Pancreas (tissue), 10 donors: ENCODE results near the gene COQ8B. TPM values are rescaled to one million over a fixed set of nuclear protein-coding genes. Genes with fewer than 3 reads are reported as not detected.

Experiments
- ATAC-seq, 4 donors: fragments of 200-7000 bp; cut with Tn5 transposase; one replicate each; pipeline versions ENCODE4 v1.8.0 to v1.9.1; 2020; ENCODE audit warnings: mild to moderate bottlenecking in 4 of 4, moderate library complexity in 4 of 4
- DNase-seq, 6 donors: peaks; one replicate each; pipeline ENCODE4 v3.0.0-alpha.2; 2020
- FAIRE-seq: peaks from 2 replicates; lab custom pipeline; 2012; peaks lifted over from hg19 to GRCh38; lab: Jason Lieb, UNC
- H3K27ac ChIP-seq, 4 donors: fragments of 200-600 bp; sonication (generic); 1 replicate in 3 of 4; 2 replicates in 1 of 4; pipeline versions ENCODE4 v1.5.0 to v1.8.0; 2020
- H3K27me3 ChIP-seq, 4 donors: fragments of 200-600 bp; one replicate each; pipeline ENCODE4 v1.8.0; 2021
- H3K36me3 ChIP-seq, 3 donors: fragments of 200-600 bp; sonication (generic) in 1 of 3; one replicate each; pipeline versions ENCODE4 v1.5.0 to v1.8.0; 2020 to 2021
- H3K4me1 ChIP-seq, 3 donors: fragments of 200-600 bp; one replicate each; pipeline ENCODE4 v1.8.0; 2021
- H3K4me3 ChIP-seq, 4 donors: fragments of 200-600 bp; sonication (generic) in 2 of 4; one replicate each; pipeline versions ENCODE4 v1.5.0 to v1.8.0; 2020 to 2021
- H3K9me3 ChIP-seq, 4 donors: fragments of 200-600 bp; one replicate each; pipeline ENCODE4 v1.8.0; 2021
- WGBS, 2 donors: extraction: QIAGEN DNeasy Blood & Tissue Kit; methylation state at CpG; one replicate each; pipeline ENCODE4 v1.1.7; 2013; 5-methylcytosine and 5-hydroxymethylcytosine counted together
- intact Hi-C, 3 donors: fragments of 100-400 bp; cut with DNase I; formaldehyde crosslinking; loops; one replicate each; pipeline versions ENCODE4 v1.11.1 to v1.14.2; 2022
- polyA plus RNA-seq, 2 donors: library from polyadenylated mRNA; stranded (reverse); fragments of 200-250 nt; gene quantifications; one replicate each; pipeline ENCODE4 v1.2.3, GENCODE V29; 2013
- total RNA-seq, 6 donors: library from RNA; stranded (reverse); fragmentation: NEBNext Ultra II Directional in 4 of 6; extraction: Animal tissue kit (Norgen Biotek cat#: 25700) in 4 of 6; gene quantifications; one replicate each; pipeline versions ENCODE4 v1.2.1 to v1.2.4, GENCODE V29; 2021 to 2023
- TF ChIP-seq, protein P1 (sequence below), 4 donors: fragments of 200-600 bp; sonication (generic) in 3 of 4; IDR thresholded peaks; one replicate each; pipeline versions ENCODE4 v1.5.0 to v1.8.0; 2021; ENCODE audit warnings: antibody characterized with exemption in 4 of 4
- donor health status: healthy with polysubstance abuse.
- donor health status: DM: no; HTN: no; CAD: no; lungs with moderate emphysema.
- donor health status: DM: no; HTN: no; CAD: no.
- donor health status: control.
- donor health status: control.
- donor health status: Bipolar disorder and iron deficiency.
- donor health status: DM: yes; HTN: yes; CAD: no.
- donor health status: DM: no; HTN: no; CAD: no.
- donor health status: DM: no; HTN: no; CAD: no.
- donor health status: DM: yes; HTN: yes; CAD: no.

COQ8B gene
- total and polyA plus RNA-seq, 8 donors, result 12.7 to 44.2 (median 18.0) TPM

DNA sequence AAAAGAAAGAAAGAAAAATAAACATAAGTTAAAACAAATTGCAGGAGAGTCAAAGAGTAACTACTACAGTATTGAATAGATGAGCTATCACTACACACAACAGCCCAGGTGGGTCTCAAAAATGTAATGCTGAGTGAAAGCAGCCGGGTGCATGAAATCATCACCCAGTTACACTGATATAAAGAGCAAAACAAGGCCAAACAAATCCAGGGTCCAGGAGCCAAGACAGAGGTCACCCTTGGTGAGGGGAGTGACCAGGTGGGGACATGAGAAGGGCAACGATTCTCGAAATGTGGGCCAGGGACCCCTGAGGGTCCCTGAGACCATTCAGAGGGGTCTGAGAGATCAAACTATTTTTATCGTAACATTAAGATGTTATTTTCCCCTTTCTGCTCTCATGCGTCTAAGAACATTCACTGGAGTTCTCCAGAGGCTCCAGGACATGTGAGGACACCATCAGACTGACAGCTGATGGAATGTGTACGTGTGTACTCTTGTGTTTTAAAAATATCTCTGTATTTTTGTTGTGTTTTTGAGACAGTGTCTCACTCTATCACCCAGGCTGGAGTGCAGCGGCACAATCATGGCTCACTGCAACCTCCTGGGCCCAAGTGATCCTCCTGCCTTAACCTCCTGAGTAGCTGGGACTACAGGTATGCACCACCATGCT is 10.6 kb downstream of the COQ8B start:
- H3K36me3 ChIP-seq, result peaks cover 4 to 20% (median 6%) of the 10 kb centered on the region in 3 donors

DNA sequence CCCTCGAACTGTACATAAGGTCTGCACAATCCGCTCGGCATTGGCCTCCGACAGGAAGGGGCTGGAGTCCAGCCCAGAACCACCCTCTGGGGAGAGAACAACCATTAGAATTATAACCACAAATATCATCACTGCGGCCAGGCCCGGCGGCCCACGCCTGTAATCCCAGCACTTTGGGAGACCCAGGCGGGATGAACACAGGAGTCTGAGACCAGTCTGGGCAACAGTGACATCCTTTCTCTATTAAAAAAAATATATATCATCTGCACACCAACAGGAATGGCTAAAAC is 11.4 kb downstream of the COQ8B start:
- Histone ChIP-seq H3K36me3 (peaks cover 4 to 20% (median 6%) of the 10 kb centered on the region in 3 donors), H3K27me3 (no peaks in the 10 kb centered on the region), H3K27ac (no peak overlapping the region), H3K4me1 (no peaks in the 10 kb centered on the region), H3K9me3 (no peaks in the 10 kb centered on the region), H3K4me3 (no peak overlapping the region)
- TF ChIP-seq, protein P1, sequence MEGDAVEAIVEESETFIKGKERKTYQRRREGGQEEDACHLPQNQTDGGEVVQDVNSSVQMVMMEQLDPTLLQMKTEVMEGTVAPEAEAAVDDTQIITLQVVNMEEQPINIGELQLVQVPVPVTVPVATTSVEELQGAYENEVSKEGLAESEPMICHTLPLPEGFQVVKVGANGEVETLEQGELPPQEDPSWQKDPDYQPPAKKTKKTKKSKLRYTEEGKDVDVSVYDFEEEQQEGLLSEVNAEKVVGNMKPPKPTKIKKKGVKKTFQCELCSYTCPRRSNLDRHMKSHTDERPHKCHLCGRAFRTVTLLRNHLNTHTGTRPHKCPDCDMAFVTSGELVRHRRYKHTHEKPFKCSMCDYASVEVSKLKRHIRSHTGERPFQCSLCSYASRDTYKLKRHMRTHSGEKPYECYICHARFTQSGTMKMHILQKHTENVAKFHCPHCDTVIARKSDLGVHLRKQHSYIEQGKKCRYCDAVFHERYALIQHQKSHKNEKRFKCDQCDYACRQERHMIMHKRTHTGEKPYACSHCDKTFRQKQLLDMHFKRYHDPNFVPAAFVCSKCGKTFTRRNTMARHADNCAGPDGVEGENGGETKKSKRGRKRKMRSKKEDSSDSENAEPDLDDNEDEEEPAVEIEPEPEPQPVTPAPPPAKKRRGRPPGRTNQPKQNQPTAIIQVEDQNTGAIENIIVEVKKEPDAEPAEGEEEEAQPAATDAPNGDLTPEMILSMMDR (IDR thresholded peaks at IDR 0.05), result no peak
- no peak for DNase-seq
- intact Hi-C loops, result no loop called here
- ATAC-seq, result peak in 3 of 4 donors; percentile 30 to 41 (median 36)
- no peak for FAIRE-seq
- WGBS, 2 donors, result 88% methylated on average over 9 of the region's 9 CpGs

More for the DNA sequence above, 10.6 kb downstream of the COQ8B start:
- TF ChIP-seq, protein P1 (IDR thresholded peaks at IDR 0.05), result no peak
- ATAC-seq (no peak), FAIRE-seq (no peak), DNase-seq (no peak)
- Histone ChIP-seq H3K27me3 (no peaks in the 10 kb centered on the region), H3K27ac (no peak overlapping the region), H3K4me1 (no peaks in the 10 kb centered on the region), H3K4me3 (no peak overlapping the region), H3K9me3 (no peaks in the 10 kb centered on the region)
- intact Hi-C loops, result no loop called here
- 87 to 88% methylated on average over 7 of the region's 7 CpGs for WGBS, 2 donors

DNA sequence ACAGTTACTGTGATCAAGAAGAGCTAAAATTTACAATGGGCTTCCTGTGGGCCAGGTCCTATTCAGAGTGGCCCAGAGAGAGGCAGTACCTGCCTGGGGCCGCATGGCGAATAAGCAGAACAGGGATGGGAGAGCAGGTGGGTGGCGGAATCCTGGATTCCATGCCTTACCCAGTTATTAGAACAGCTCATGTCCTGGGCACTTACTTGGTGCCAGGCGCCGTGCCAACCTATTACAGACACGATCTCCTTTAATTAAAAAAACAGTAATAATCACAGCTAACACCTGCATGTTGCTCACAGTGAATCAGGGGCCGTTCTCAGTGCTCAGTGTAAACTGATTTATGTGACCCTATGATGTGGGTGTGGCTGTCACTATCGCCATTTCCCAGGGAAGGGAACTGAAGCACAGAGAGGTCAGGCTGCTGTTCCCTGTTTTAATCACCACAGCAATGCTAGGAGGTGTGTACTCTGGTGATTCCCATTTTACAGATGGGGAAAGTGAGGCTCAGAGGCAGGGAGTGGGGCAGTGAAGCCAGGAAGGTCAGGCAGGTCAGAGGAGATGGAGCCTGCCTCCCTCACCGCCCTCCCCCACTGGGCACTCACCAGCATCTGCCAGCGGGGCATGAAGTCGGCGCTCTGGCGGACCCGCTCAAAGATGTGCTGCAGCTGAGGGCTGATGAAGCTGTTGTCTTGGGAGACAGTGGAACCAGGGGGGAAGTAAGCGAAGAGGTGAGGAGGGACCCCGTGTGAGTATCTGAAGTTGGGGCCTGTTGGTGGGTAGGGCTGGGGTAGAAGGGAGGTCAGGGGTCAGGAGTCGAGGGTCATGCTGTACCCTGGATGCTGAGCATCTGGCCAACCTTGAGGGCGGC is 12.0 kb downstream of the COQ8B start:
- TF ChIP-seq, protein P1 (IDR thresholded peaks at IDR 0.05), result no peak
- DNase-seq (no peak), ATAC-seq (no peak), FAIRE-seq (no peak)
- intact Hi-C loops, result no loop called here
- peaks cover 4 to 20% (median 4%) of the 10 kb centered on the region in 3 donors for H3K36me3 ChIP-seq
- H3K4me1 ChIP-seq, result no peaks in the 10 kb centered on the region
- no peaks in the 10 kb centered on the region for H3K9me3 ChIP-seq
- H3K27me3 ChIP-seq, result no peaks in the 10 kb centered on the region
- H3K27ac ChIP-seq, result no peak overlapping the region
- 90 to 91% methylated on average over 18 of the region's 18 CpGs for WGBS, 2 donors
- H3K4me3 ChIP-seq, result no peak overlapping the region

DNA sequence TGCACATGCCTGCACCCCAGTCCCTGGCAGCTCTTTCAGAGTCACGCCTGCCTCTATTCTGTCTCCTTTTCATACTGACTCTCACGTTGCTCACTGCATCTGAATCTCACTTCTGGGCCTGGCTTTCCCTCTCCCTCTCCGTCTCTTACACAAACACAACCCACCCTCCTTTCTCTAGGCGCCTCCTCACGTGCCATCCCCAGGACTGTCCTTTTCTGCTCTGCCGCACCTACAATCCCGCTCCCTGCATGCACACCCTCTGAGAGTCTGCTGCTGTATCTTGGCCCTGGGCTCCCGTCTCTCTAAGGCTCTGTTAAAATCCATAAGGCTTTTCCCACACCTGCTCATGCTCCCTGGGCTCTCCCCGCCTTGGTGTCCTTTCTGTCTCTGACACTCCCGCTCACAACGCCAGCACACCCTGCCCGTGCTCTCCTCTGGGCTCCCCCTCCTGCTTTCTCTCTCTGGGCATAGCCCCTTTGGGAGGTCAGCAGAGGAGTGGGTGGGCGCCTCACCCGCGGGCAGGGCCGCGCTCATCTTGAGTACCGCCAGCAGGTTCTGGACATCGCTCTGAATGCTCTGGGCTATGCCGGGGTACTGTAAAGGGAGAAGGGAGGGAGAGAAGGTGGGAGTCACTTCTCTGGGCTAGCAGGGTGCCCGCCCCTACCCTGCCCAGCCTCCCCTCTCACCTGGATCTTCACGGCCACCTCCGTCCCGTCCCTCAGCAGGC is 13.5 kb downstream of the COQ8B start:
- Histone ChIP-seq H3K27ac (no peak overlapping the region), H3K27me3 (no peaks in the 10 kb centered on the region), H3K36me3 (peaks cover 4 to 14% (median 4%) of the 10 kb centered on the region in 3 donors), H3K4me1 (no peaks in the 10 kb centered on the region), H3K4me3 (no peak overlapping the region), H3K9me3 (no peaks in the 10 kb centered on the region)
- ATAC-seq (peak in 2 of 4 donors; percentile 6 to 25), DNase-seq (no peak), FAIRE-seq (no peak)
- TF ChIP-seq, protein P1 (IDR thresholded peaks at IDR 0.05), result no peak
- intact Hi-C loops, result no loop called here
- WGBS, 2 donors, result 90 to 94% methylated on average over 22 to 24 of the region's 24 CpGs
